HepG2 (cell line): ENCODE data around the gene CMIP. TPM values are rescaled to one million over a fixed set of nuclear protein-coding genes. Genes with fewer than 3 reads are reported as not detected.

Experiments
- ATAC-seq: fragments of 200-7000 bp; cut with Tn5 transposase; 3 replicates; pipeline ENCODE4 v1.9.1; 2020; ENCODE audit warnings: mild to moderate bottlenecking, moderate library complexity
- BruUV-seq: library from RNA; stranded (reverse); fragments of 400-500 nt; replicated peaks from 2 replicates; lab custom pipeline; 2021; lab: Mats Ljungman, UMichigan
- CTCF ChIA-PET: fragments of 300-600 bp; formaldehyde crosslinking; extraction: SDS; loops from one replicate; lab custom pipeline; 2021; ENCODE audit warnings: low total read pairs, inconsistent platforms, low intra/inter-chr PET ratio; lab: Yijun Ruan, JAX
- POLR2A ChIA-PET: fragments of 350-600 bp; sonication (Branson Sonifier 250); formaldehyde crosslinking; loops from one replicate; lab custom pipeline; 2020; ENCODE audit warnings: antibody characterized with exemption, inconsistent platforms; lab: Yijun Ruan, JAX
- DNase-seq: peaks from one replicate; pipeline ENCODE4 v3.0.0-alpha.2; 2015; ENCODE audit warnings: low spot score
- FAIRE-seq: peaks from 3 replicates; lab custom pipeline; 2011; peaks lifted over from hg19 to GRCh38; lab: Jason Lieb, UNC
- H2AFZ ChIP-seq: one replicate; pipeline ENCODE4 v1.6.1; 2011; ENCODE audit warnings: low read length, inconsistent platforms
- H3K27ac ChIP-seq: fragments of 300-600 bp; 3 replicates; pipeline ENCODE4 v1.8.0; 2011; ENCODE audit warnings: mixed run types, mild to moderate bottlenecking, mixed read lengths, low read length, inconsistent platforms; ENCODE audit not compliant: insufficient read depth; ENCODE audit errors: extremely low read length
- H3K27me3 ChIP-seq, 2 experiments: fragments of 200-600 bp in 1 of 2; 2 replicates in 1 of 2; 3 replicates in 1 of 2; pipeline versions ENCODE4 v1.6.0 to v1.8.0; 2011; ENCODE audit warnings: low read length in 2 of 2, mild to moderate bottlenecking in 2 of 2, moderate library complexity in 2 of 2, inconsistent platforms in 1 of 2; ENCODE audit not compliant: insufficient read depth in 2 of 2, control insufficient read depth in 1 of 2
- H3K36me3 ChIP-seq, 2 experiments: fragments of 200-600 bp in 1 of 2; replicated peaks in 1 of 2; 2 replicates in 1 of 2; 3 replicates in 1 of 2; pipeline versions ENCODE4 v1.5.1 to v1.8.0; 2011; ENCODE audit warnings: low read length in 2 of 2, inconsistent platforms in 1 of 2; ENCODE audit not compliant: insufficient read depth in 2 of 2, control insufficient read depth in 1 of 2
- H3K4me1 ChIP-seq: 2 replicates; pipeline ENCODE4 v1.5.1; 2012; ENCODE audit warnings: low read length, inconsistent platforms; ENCODE audit not compliant: insufficient read depth
- H3K4me2 ChIP-seq: 2 replicates; pipeline ENCODE4 v1.6.0; 2011; ENCODE audit warnings: low read depth, low read length, inconsistent platforms
- H3K4me3 ChIP-seq, 3 experiments: fragments of 200-600 bp in 1 of 3; sonication (generic), shearing (Covaris generic) in 1 of 3; replicated peaks in 1 of 3; 2 replicates each; pipeline ENCODE4 v1.5.1; 2011 to 2016; ENCODE audit warnings: low read length in 3 of 3, inconsistent platforms in 2 of 3, low read depth in 2 of 3, mild to moderate bottlenecking in 2 of 3, control low read depth in 1 of 3, mixed read lengths in 1 of 3; ENCODE audit not compliant: insufficient read depth in 1 of 3
- H3K79me2 ChIP-seq: one replicate; pipeline ENCODE4 v1.6.1; 2011; ENCODE audit warnings: low read length, inconsistent platforms; ENCODE audit not compliant: insufficient read depth
- H3K9ac ChIP-seq: 2 replicates; pipeline ENCODE4 v1.6.0; 2011; ENCODE audit warnings: mild to moderate bottlenecking, low read depth, low read length, inconsistent platforms; ENCODE audit not compliant: insufficient read depth
- H3K9me3 ChIP-seq: 2 replicates; pipeline ENCODE4 v1.5.1; 2012; ENCODE audit warnings: mild to moderate bottlenecking, low read length
- H4K20me1 ChIP-seq: 2 replicates; pipeline ENCODE4 v1.6.0; 2011; ENCODE audit warnings: inconsistent platforms, mild to moderate bottlenecking, low read length, moderate library complexity; ENCODE audit not compliant: insufficient read depth
- ARNTL ChIP-seq: sonication (generic); formaldehyde crosslinking; IDR thresholded peaks from 2 replicates; pipeline ENCODE4 v1.4.0; 2020; ENCODE audit warnings: mild to moderate bottlenecking, missing genetic modification reagents
- CREM ChIP-seq, 2 experiments: sonication (generic) in 1 of 2; formaldehyde crosslinking in 1 of 2; IDR thresholded peaks; 2 replicates each; pipeline versions ENCODE4 v1.4.0 to v1.6.1; 2016 to 2020; ENCODE audit warnings: antibody characterized with exemption in 1 of 2, mild to moderate bottlenecking in 1 of 2, missing genetic modification reagents in 1 of 2
- HNRNPUL1 ChIP-seq: fragments of 200-400 bp; formaldehyde crosslinking; IDR thresholded peaks from 2 replicates; pipeline ENCODE4 v1.6.1; 2017; ENCODE audit warnings: low read depth, mild to moderate bottlenecking, low read length, moderate library complexity
- JDP2 ChIP-seq: sonication (generic); formaldehyde crosslinking; IDR thresholded peaks from 2 replicates; pipeline ENCODE4 v1.8.1; 2022; ENCODE audit warnings: missing genetic modification reagents, borderline replicate concordance
- MNT ChIP-seq: fragments of 450-650 bp; IDR thresholded peaks from 2 replicates; pipeline ENCODE4 v1.6.1; 2016
- NR2F1 ChIP-seq, 2 experiments: fragments of 450-650 bp in 1 of 2; formaldehyde crosslinking in 1 of 2; IDR thresholded peaks; 2 replicates each; pipeline versions ENCODE4 v1.5.0 to v1.6.1; 2016 to 2020; ENCODE audit warnings: mild to moderate bottlenecking in 1 of 2, missing compliant biosample characterization in 1 of 2, missing genetic modification reagents in 1 of 2, moderate library complexity in 1 of 2
- PHF5A ChIP-seq: IDR thresholded peaks from one replicate; pipeline ENCODE4 v1.6.1; 2018; ENCODE audit warnings: low read depth, missing genetic modification reagents; ENCODE audit not compliant: unreplicated experiment
- POLR2A ChIP-seq, 2 experiments: IDR thresholded peaks; 2 replicates each; pipeline ENCODE4 v1.6.1; 2011; ENCODE audit warnings: low read depth in 2 of 2, low read length in 2 of 2, mild to moderate bottlenecking in 1 of 2, moderate library complexity in 1 of 2; ENCODE audit not compliant: insufficient read depth in 1 of 2
- RBM39 ChIP-seq: fragments of 200-400 bp; formaldehyde crosslinking; IDR thresholded peaks from one replicate; pipeline ENCODE4 v1.6.1; 2018; ENCODE audit warnings: antibody characterized with exemption, mild to moderate bottlenecking, low read depth, low read length; ENCODE audit not compliant: poor library complexity, severe bottlenecking
- TP53 ChIP-seq: sonication (generic); formaldehyde crosslinking; conservative IDR thresholded peaks from 2 replicates; pipeline ENCODE4 v1.4.0; 2020; ENCODE audit warnings: missing genetic modification reagents
- ZBTB2 ChIP-seq: sonication (generic); formaldehyde crosslinking; IDR thresholded peaks from 2 replicates; pipeline ENCODE4 v1.8.0; 2022; ENCODE audit warnings: low read depth, missing genetic modification reagents
- ZNF558 ChIP-seq: sonication (generic); formaldehyde crosslinking; IDR thresholded peaks from 2 replicates; pipeline ENCODE4 v1.9.0; 2022; ENCODE audit warnings: mild to moderate bottlenecking, missing genetic modification reagents, borderline replicate concordance
- ZNF674 ChIP-seq: sonication (generic); formaldehyde crosslinking; IDR thresholded peaks from 2 replicates; pipeline ENCODE4 v1.5.0; 2020; ENCODE audit warnings: low read depth, mild to moderate bottlenecking, missing genetic modification reagents
- ZNF781 ChIP-seq: sonication (generic); formaldehyde crosslinking; IDR thresholded peaks from 2 replicates; pipeline ENCODE4 v1.5.1; 2020; ENCODE audit warnings: borderline replicate concordance, mild to moderate bottlenecking, missing genetic modification reagents; ENCODE audit errors: not compliant biosample characterization
- WGBS: methylation state at CpG from one replicate; pipeline ENCODE4 v1.1.6; 2017; ENCODE audit warnings: low lambda C conversion rate; 5-methylcytosine and 5-hydroxymethylcytosine counted together
- in situ Hi-C: cut with HindIII; loops from 2 replicates; pipeline ENCODE4 v1.10.0; 2017; ENCODE audit warnings: low pct_unique_long_range_greater_than_20kb; ENCODE audit not compliant: extremely low pct_ligation_motif_present
- intact Hi-C: fragments of 100-400 bp; cut with micrococcal nuclease; formaldehyde crosslinking; loops from one replicate; pipeline ENCODE4 v1.10.0; 2022; ENCODE audit not compliant: unreplicated experiment
- polyA plus RNA-seq, 8 experiments: library from polyadenylated mRNA; depleted of rRNA in 3 of 8; stranded (reverse) in 7 of 8; unstranded in 1 of 8; fragments of >200 nt; fragmentation: Illumina TruSeq in 4 of 8; extraction: Trizol in 4 of 8; gene quantifications; 2 replicates each; pipeline versions ENCODE4 v1.2.1 to v1.2.3, GENCODE V29; 2011 to 2016; ENCODE audit warnings: low read depth in 4 of 8, missing spikeins in 1 of 8, mixed read lengths in 1 of 8; ENCODE audit not compliant: insufficient read depth in 1 of 8
- total RNA-seq, 5 experiments: library from RNA; depleted of rRNA; stranded (reverse); fragments of >200 nt; fragmentation: Illumina TruSeq; extraction: Trizol; gene quantifications; 2 replicates each; pipeline ENCODE4 v1.2.3, GENCODE V29; 2016; ENCODE audit warnings: low read depth in 1 of 5
- TF ChIP-seq, protein P1 (sequence below): sonication (generic); formaldehyde crosslinking; IDR thresholded peaks from 2 replicates; pipeline ENCODE4 v1.4.0; 2020; ENCODE audit warnings: missing genetic modification reagents, borderline replicate concordance
- TF ChIP-seq, protein P2 (sequence below), 2 experiments: sonication (generic) in 1 of 2; formaldehyde crosslinking in 1 of 2; IDR thresholded peaks; 2 replicates each; pipeline versions ENCODE4 v1.4.0 to v1.6.1; 2018 to 2020; ENCODE audit warnings: missing genetic modification reagents in 2 of 2, borderline replicate concordance in 1 of 2, low read depth in 1 of 2, mild to moderate bottlenecking in 1 of 2, missing biosample characterization in 1 of 2

Gene CMIP
- total and polyA plus RNA-seq, 2 of the 13 experiments (the other 11 are each of a cell fraction or from before 2014, with no cell fraction given): 10.9 to 18.1 TPM

DNA sequence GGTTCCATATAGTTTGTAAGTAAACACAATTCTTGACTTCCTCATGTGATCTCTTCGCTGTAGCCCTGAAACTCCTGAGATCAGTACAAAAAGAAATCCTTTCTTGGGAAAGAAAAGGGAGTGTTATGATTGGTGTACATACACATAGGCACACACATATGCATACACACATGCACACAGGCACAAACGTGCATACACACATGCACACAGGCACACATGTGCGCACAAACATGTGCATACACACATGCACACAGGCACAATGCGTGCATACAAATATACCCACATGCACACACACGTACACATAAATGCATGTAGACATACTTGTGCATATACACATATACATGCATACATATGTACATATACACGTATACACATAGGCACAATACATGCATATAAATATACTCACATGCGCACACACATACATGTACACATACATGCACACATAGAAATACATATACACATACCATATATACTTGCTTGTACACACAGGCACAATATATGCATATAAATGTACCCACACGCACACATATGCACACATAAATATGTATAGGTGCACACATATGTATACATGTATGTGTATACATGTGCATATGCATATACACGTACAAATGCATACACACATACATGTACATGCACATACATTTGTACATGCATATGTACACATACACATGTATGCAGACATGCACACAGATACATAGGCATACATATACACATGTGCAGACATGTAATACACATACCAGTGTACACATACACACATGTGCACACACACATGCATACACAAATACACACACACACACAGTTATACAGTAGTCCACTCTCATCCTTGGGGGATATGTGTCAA is 26.4 kb downstream of the CMIP start:
- intact Hi-C loops: no loop called here
- TF ChIP-seq TP53: no peak
- TF ChIP-seq ZBTB2 (CRISPR knock-in tag): 0 out of 2 replicates have a peak, but pooled peaks have one; percentile 22
- no peak for TF ChIP-seq ZNF558 (CRISPR knock-in tag)
- TF ChIP-seq NR2F1 (CRISPR knock-in tag; IDR thresholded peaks at IDR 0.05): no peak
- no peak for TF ChIP-seq ARNTL (CRISPR knock-in tag)
- no peak for TF ChIP-seq RBM39
- TF ChIP-seq, protein P1, sequence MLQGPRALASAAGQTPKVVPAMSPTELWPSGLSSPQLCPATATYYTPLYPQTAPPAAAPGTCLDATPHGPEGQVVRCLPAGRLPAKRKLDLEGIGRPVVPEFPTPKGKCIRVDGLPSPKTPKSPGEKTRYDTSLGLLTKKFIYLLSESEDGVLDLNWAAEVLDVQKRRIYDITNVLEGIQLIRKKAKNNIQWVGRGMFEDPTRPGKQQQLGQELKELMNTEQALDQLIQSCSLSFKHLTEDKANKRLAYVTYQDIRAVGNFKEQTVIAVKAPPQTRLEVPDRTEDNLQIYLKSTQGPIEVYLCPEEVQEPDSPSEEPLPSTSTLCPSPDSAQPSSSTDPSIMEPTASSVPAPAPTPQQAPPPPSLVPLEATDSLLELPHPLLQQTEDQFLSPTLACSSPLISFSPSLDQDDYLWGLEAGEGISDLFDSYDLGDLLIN (CRISPR knock-in tag): no peak
- no peak for TF ChIP-seq HNRNPUL1
- TF ChIP-seq, protein P2, sequence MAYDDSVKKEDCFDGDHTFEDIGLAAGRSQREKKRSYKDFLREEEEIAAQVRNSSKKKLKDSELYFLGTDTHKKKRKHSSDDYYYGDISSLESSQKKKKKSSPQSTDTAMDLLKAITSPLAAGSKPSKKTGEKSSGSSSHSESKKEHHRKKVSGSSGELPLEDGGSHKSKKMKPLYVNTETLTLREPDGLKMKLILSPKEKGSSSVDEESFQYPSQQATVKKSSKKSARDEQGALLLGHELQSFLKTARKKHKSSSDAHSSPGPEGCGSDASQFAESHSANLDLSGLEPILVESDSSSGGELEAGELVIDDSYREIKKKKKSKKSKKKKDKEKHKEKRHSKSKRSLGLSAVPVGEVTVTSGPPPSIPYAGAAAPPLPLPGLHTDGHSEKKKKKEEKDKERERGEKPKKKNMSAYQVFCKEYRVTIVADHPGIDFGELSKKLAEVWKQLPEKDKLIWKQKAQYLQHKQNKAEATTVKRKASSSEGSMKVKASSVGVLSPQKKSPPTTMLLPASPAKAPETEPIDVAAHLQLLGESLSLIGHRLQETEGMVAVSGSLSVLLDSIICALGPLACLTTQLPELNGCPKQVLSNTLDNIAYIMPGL (CRISPR knock-in tag; IDR thresholded peaks at IDR 0.05; ENCODE audit: borderline replicate concordance in 1 of 2, low read depth in 1 of 2): 0 out of 4 replicates have a peak, but pooled peaks of 1 of the 2 experiments have one; percentile 13
- peak; percentile 85 for TF ChIP-seq MNT
- TF ChIP-seq PHF5A (CRISPR knock-in tag): no peak
- TF ChIP-seq POLR2A (IDR thresholded peaks at IDR 0.05; ENCODE audit: insufficient read depth in 1 of 2, low read depth in 2 of 2, low read length in 2 of 2): 0 out of 4 replicates have a peak, but pooled peaks of 1 of the 2 experiments have one; percentile 16
- TF ChIP-seq ZNF674 (CRISPR knock-in tag): no peak
- TF ChIP-seq ZNF781 (CRISPR knock-in tag): no peak
- TF ChIP-seq CREM (IDR thresholded peaks at IDR 0.05): no peak
- no peak for TF ChIP-seq CREM (CRISPR knock-in tag; IDR thresholded peaks at IDR 0.05)
- TF ChIP-seq JDP2: no peak

More for the DNA sequence above, 26.4 kb downstream of the CMIP start:
- no TSS peak for BruUV-seq
- WGBS: 96% methylated on average over 9 of the region's 9 CpGs
- Histone ChIP-seq H3K36me3 (peaks cover 18 to 44% of the 10 kb centered on the region in 2 experiments; a peak in 4 of 5 replicates), H3K27me3 (no peaks in the 10 kb centered on the region), H4K20me1 (peaks cover 93% of the 10 kb centered on the region), H3K9ac (no peak overlapping the region), H3K4me1 (peaks cover 77% of the 10 kb centered on the region), H3K4me3 (no peak overlapping the region), H3K27ac (no peak overlapping the region), H3K9me3 (no peaks in the 10 kb centered on the region), H3K4me2 (no peak overlapping the region), H2AFZ (no peak overlapping the region), H3K79me2 (peaks cover 98% of the 10 kb centered on the region)
- in situ Hi-C loops: no loop called here
- ChIA-PET CTCF (no interaction called here), POLR2A (interaction anchor here (1.2 to 1.4 kb wide), 2 partner anchors 10 to 19 kb away, joined by 3 read pairs; no protein-coding TSS in a partner anchor)
- DNase-seq: no peak
- FAIRE-seq: no peak
- ATAC-seq: no peak
